ENCODE results near the gene ACSM2B.

- TF ChIP-seq EGR1 (IDR thresholded peaks at IDR 0.05; ENCODE audit: low read depth), result no peak
- TF ChIP-seq EZH2 (IDR thresholded peaks at IDR 0.05), result no peak
- no peak for TF ChIP-seq ZBTB33 (IDR thresholded peaks at IDR 0.05; ENCODE audit: extremely low read depth, insufficient replicate concordance, low read length)
- no peak for TF ChIP-seq CTCF (IDR thresholded peaks at IDR 0.05 in 2 of 3, conservative IDR thresholded peaks at IDR 0.05 in 1 of 3; ENCODE audit: borderline replicate concordance in 1 of 3, insufficient read depth in 1 of 3, low read depth in 2 of 3, low read length in 2 of 3)
- no peak for TF ChIP-seq TCF7L2 (IDR thresholded peaks at IDR 0.05; ENCODE audit: borderline replicate concordance, extremely low read depth, insufficient read depth, insufficient read length)
- no peak for TF ChIP-seq POLR2A (IDR thresholded peaks at IDR 0.05; ENCODE audit: borderline replicate concordance, extremely low read depth, insufficient read depth, insufficient read length)
- TF ChIP-seq RAD21 (IDR thresholded peaks at IDR 0.05; ENCODE audit: low read depth), result no peak
These were observed 44.6 kb upstream of the ACSM2B start for GRCh38 chr16:20620770-20621169.
